Liver (tissue), 9 donors: ENCODE measurements around the gene HOXA5. TPM values are rescaled to one million over a fixed set of nuclear protein-coding genes. Genes with fewer than 3 reads are reported as not detected.

Source experiments
- DNase-seq: peaks from one replicate; pipeline ENCODE4 v3.0.0-alpha.2; 2017; ENCODE audit warnings: low spot score
- H3K27ac ChIP-seq, 2 donors: one replicate each; pipeline ENCODE4 v1.7.0; 2013; ENCODE audit warnings: inconsistent platforms in 2 of 2, low read length in 2 of 2, control low read depth in 1 of 2, low read depth in 1 of 2, mild to moderate bottlenecking in 1 of 2
- H3K27me3 ChIP-seq, 4 donors: one replicate each; pipeline versions ENCODE4 v1.6.1 to v1.7.0; 2013; ENCODE audit warnings: low read length in 3 of 4, inconsistent platforms in 1 of 4, mild to moderate bottlenecking in 1 of 4, moderate library complexity in 1 of 4; ENCODE audit not compliant: control insufficient read depth in 4 of 4, insufficient read depth in 4 of 4
- H3K36me3 ChIP-seq, 4 donors: one replicate each; pipeline versions ENCODE4 v1.6.1 to v1.7.0; 2013; ENCODE audit warnings: low read length in 3 of 4, mild to moderate bottlenecking in 3 of 4, low read depth in 1 of 4, moderate library complexity in 1 of 4; ENCODE audit not compliant: control insufficient read depth in 4 of 4, insufficient read depth in 3 of 4
- H3K4me1 ChIP-seq, 4 donors: one replicate each; pipeline versions ENCODE4 v1.6.1 to v1.7.0; 2013; ENCODE audit warnings: low read length in 3 of 4, mild to moderate bottlenecking in 3 of 4, moderate library complexity in 1 of 4; ENCODE audit not compliant: control insufficient read depth in 4 of 4, insufficient read depth in 4 of 4
- H3K4me3 ChIP-seq, 3 donors: one replicate each; pipeline versions ENCODE4 v1.6.1 to v1.7.0; 2013; ENCODE audit warnings: low read length in 3 of 3, control low read depth in 1 of 3, low read depth in 1 of 3, mild to moderate bottlenecking in 1 of 3
- H3K9ac ChIP-seq, 2 donors: one replicate each; pipeline ENCODE4 v1.7.0; 2013; ENCODE audit warnings: low read length in 2 of 2, mild to moderate bottlenecking in 2 of 2, moderate library complexity in 2 of 2, control low read depth in 1 of 2, low read depth in 1 of 2
- H3K9me3 ChIP-seq, 4 donors: one replicate each; pipeline versions ENCODE4 v1.6.1 to v1.7.0; 2013; ENCODE audit warnings: low read length in 3 of 4; ENCODE audit not compliant: control insufficient read depth in 4 of 4
- CTCF ChIP-seq: fragments of 150-350 bp; IDR thresholded peaks from 2 replicates; pipeline ENCODE4 v1.5.1; 2017; ENCODE audit warnings: improper control_type of control experiment, low read depth, low read length; ENCODE audit not compliant: missing input control
- EGR1 ChIP-seq, 2 donors: IDR thresholded peaks; 2 replicates each; pipeline ENCODE4 v1.6.1; 2016 to 2018; ENCODE audit warnings: antibody characterized with exemption in 2 of 2, low read depth in 2 of 2
- FOXA1 ChIP-seq: IDR thresholded peaks from 2 replicates; pipeline ENCODE4 v1.6.1; 2016; ENCODE audit warnings: antibody characterized with exemption
- FOXA2 ChIP-seq: IDR thresholded peaks from 2 replicates; pipeline ENCODE4 v1.6.1; 2016; ENCODE audit warnings: antibody characterized with exemption
- GABPA ChIP-seq, 2 donors: IDR thresholded peaks in 1 of 2; conservative IDR thresholded peaks in 1 of 2; 2 replicates each; pipeline ENCODE4 v1.6.1; 2016; ENCODE audit warnings: antibody characterized with exemption in 2 of 2, mild to moderate bottlenecking in 1 of 2, moderate library complexity in 1 of 2
- HNF4A ChIP-seq, 2 donors: conservative IDR thresholded peaks; 2 replicates each; pipeline ENCODE4 v1.6.1; 2016; ENCODE audit warnings: antibody characterized with exemption in 2 of 2, mild to moderate bottlenecking in 2 of 2
- HNF4G ChIP-seq: IDR thresholded peaks from 2 replicates; pipeline ENCODE4 v1.6.1; 2016; ENCODE audit warnings: antibody characterized with exemption
- JUND ChIP-seq, 2 donors: IDR thresholded peaks; 2 replicates each; pipeline ENCODE4 v1.6.1; 2016; ENCODE audit warnings: antibody characterized with exemption in 2 of 2
- MAX ChIP-seq: IDR thresholded peaks from 2 replicates; pipeline ENCODE4 v1.6.1; 2016; ENCODE audit warnings: antibody characterized with exemption
- NR2F2 ChIP-seq: IDR thresholded peaks from 2 replicates; pipeline ENCODE4 v1.6.1; 2016; ENCODE audit warnings: antibody characterized with exemption
- RAD21 ChIP-seq, 2 donors: IDR thresholded peaks; 2 replicates each; pipeline ENCODE4 v1.6.1; 2016; ENCODE audit warnings: antibody characterized with exemption in 2 of 2, mild to moderate bottlenecking in 2 of 2
- RXRA ChIP-seq, 2 donors: IDR thresholded peaks; 2 replicates each; pipeline ENCODE4 v1.6.1; 2017 to 2018; ENCODE audit warnings: antibody characterized with exemption in 2 of 2, mild to moderate bottlenecking in 1 of 2
- SP1 ChIP-seq: IDR thresholded peaks from 2 replicates; pipeline ENCODE4 v1.6.1; 2018; ENCODE audit warnings: antibody characterized with exemption, mild to moderate bottlenecking
- TAF1 ChIP-seq: conservative IDR thresholded peaks from 2 replicates; pipeline ENCODE4 v1.6.1; 2016; ENCODE audit warnings: antibody characterized with exemption, mild to moderate bottlenecking
- YY1 ChIP-seq: IDR thresholded peaks from 2 replicates; pipeline ENCODE4 v1.6.1; 2016; ENCODE audit warnings: antibody characterized with exemption, mild to moderate bottlenecking
- ZBTB33 ChIP-seq: IDR thresholded peaks from 2 replicates; pipeline ENCODE4 v1.6.1; 2016; ENCODE audit warnings: antibody characterized with exemption
- WGBS: extraction: QIAGEN DNeasy Blood & Tissue Kit; methylation state at CpG from one replicate; pipeline ENCODE4 v1.1.7; 2013; 5-methylcytosine and 5-hydroxymethylcytosine counted together
- polyA plus RNA-seq, 2 donors: library from polyadenylated mRNA; stranded (reverse) in 1 of 2; unstranded in 1 of 2; fragments of 200-250 nt in 1 of 2; fragments of >200 nt in 1 of 2; fragmentation: Nextera tagmentation in 1 of 2; extraction: Ambion mirVana in 1 of 2; gene quantifications; one replicate each; pipeline versions ENCODE4 v1.2.1 to v1.2.3, GENCODE V29; 2013 to 2015
- total RNA-seq, 2 donors: library from RNA; depleted of rRNA; stranded (reverse); fragments of >200 nt; gene quantifications; one replicate each; pipeline ENCODE4 v1.2.3, GENCODE V29; 2014
- donor health status: healthy.
- donor health status: healthy.
- donor health status: healthy.
- donor health status: healthy.
- donor health status: healthy.

HOXA5 gene
- total and polyA plus RNA-seq, 4 donors, result 0.40 to 2.1 (median 0.66) TPM

GRCh38 chr7:27116031-27116961 lies 27.2 kb downstream of the HOXA5 start:
- H3K4me3 ChIP-seq, result peak overlapping the region in 1 of 3 donors; percentile 42
- peak overlapping the region in 1 of 2 donors; percentile 50 for H3K27ac ChIP-seq
- TF ChIP-seq FOXA2 (no peak), CTCF (no peak), YY1 (no peak), NR2F2 (no peak), HNF4G (no peak), GABPA (IDR thresholded peaks at IDR 0.05 in 1 of 2, conservative IDR thresholded peaks at IDR 0.05 in 1 of 2) (no peak), FOXA1 (no peak)
- peaks cover 0 to 22% (median 6%) of the 10 kb centered on the region in 4 donors for H3K27me3 ChIP-seq
- no peaks in the 10 kb centered on the region for H3K36me3 ChIP-seq
- H3K9me3 ChIP-seq, result no peaks in the 10 kb centered on the region
- 26% methylated on average over 20 of the region's 20 CpGs for WGBS
- peaks cover 0 to 2% (median 0%) of the 10 kb centered on the region in 4 donors for H3K4me1 ChIP-seq
- peak overlapping the region in 1 of 2 donors; percentile 22 for H3K9ac ChIP-seq
- DNase-seq, result no peak

- peaks cover 0 to 27% (median 6%) of the 10 kb centered on the region in 4 donors for H3K27me3 ChIP-seq
- H3K36me3 ChIP-seq, result no peaks in the 10 kb centered on the region
- peak overlapping the region; percentile 50 to 70 for H3K27ac ChIP-seq
- no peak overlapping the region for H3K9ac ChIP-seq
- TF ChIP-seq FOXA1, result no peak
- TF ChIP-seq RAD21 (IDR thresholded peaks at IDR 0.05), result no peak
- peaks cover 0 to 2% (median under 1%) of the 10 kb centered on the region in 4 donors for H3K4me1 ChIP-seq
- peak overlapping the region in 1 of 3 donors; percentile 42 for H3K4me3 ChIP-seq
- no peaks in the 10 kb centered on the region for H3K9me3 ChIP-seq
- no peak for DNase-seq
- 24% methylated on average over 45 of the region's 45 CpGs for WGBS
These were observed 28.1 kb downstream of the HOXA5 start for GRCh38 chr7:27115221-27116026.

GRCh38 chr7:27114881-27115220 lies 28.6 kb downstream of the HOXA5 start:
- Histone ChIP-seq H3K27ac (peak overlapping the region; percentile 50 to 70), H3K4me3 (peak overlapping the region in 1 of 3 donors; percentile 42), H3K4me1 (peaks cover 0 to 3% (median 2%) of the 10 kb centered on the region in 4 donors), H3K36me3 (no peaks in the 10 kb centered on the region), H3K27me3 (peaks cover 0 to 29% (median 6%) of the 10 kb centered on the region in 4 donors), H3K9me3 (no peaks in the 10 kb centered on the region), H3K9ac (no peak overlapping the region)
- WGBS, result 16% methylated on average over 6 of the region's 6 CpGs
- DNase-seq, result no peak
- TF ChIP-seq MAX (no peak), RXRA (IDR thresholded peaks at IDR 0.05) (no peak), EGR1 (IDR thresholded peaks at IDR 0.05; ENCODE audit: low read depth in 2 of 2) (no peak), GABPA (IDR thresholded peaks at IDR 0.05 in 1 of 2, conservative IDR thresholded peaks at IDR 0.05 in 1 of 2) (no peak), HNF4G (no peak), HNF4A (conservative IDR thresholded peaks at IDR 0.05) (no peak), CTCF (no peak), JUND (IDR thresholded peaks at IDR 0.05) (no peak), ZBTB33 (no peak), TAF1 (no peak), SP1 (no peak), FOXA2 (no peak), YY1 (no peak)
